ENCODE measurements around the gene BACH2. TPM values are rescaled to one million over a fixed set of nuclear protein-coding genes. Genes with fewer than 3 reads are reported as not detected.

The BACH2 gene
- total and polyA plus RNA-seq, 10 of the 15 experiments (the other 5 are each of a cell fraction or from before 2014, with no cell fraction given) = 0.03 to 0.28 (median 0.04) TPM; not detected in 3

GRCh38 chr6:89999945-90000825 lies 296.5 kb downstream of the BACH2 start:
- no peak for ATAC-seq
- ChIA-PET CTCF (interaction anchor here (1.1 kb wide), 1 partner anchor 12 kb away, joined by 3 read pairs; no protein-coding TSS in a partner anchor), POLR2A (no interaction called here)

More at GRCh38 chr6:89999945-90000825, 296.5 kb downstream of the BACH2 start:
- in situ Hi-C loops (cut with MboI) = no loop called here
- no peak overlapping the region for H3K9ac ChIP-seq (ENCODE audit: control insufficient read depth, insufficient read depth, low read length)
- 80% methylated on average over 8 of the region's 8 CpGs for WGBS (ENCODE audit: insufficient coverage, insufficient replicate concordance, low lambda C conversion rate, missing lambda C conversion rate)
- no peaks in the 10 kb centered on the region for H3K4me1 ChIP-seq (ENCODE audit: control insufficient read depth, insufficient read depth, low read length)
- H2AFZ ChIP-seq (ENCODE audit: control insufficient read depth, low read depth, low read length) = no peak overlapping the region
- H3K79me2 ChIP-seq (ENCODE audit: control insufficient read depth, insufficient read depth, low read length) = no peaks in the 10 kb centered on the region
- no peak overlapping the region for H3K4me3 ChIP-seq
- TF ChIP-seq NR2F1 (conservative IDR thresholded peaks at IDR 0.05) = no peak
- no peak for TF ChIP-seq SUZ12 (IDR thresholded peaks at IDR 0.05; ENCODE audit: unreplicated experiment)
- TF ChIP-seq HDAC6 (IDR thresholded peaks at IDR 0.05; ENCODE audit: unreplicated experiment) = no peak
- TF ChIP-seq ZNF217 (IDR thresholded peaks at IDR 0.05) = no peak
- no peak for TF ChIP-seq TAF1 (IDR thresholded peaks at IDR 0.05; ENCODE audit: borderline replicate concordance, low read depth, low read length)
- no peak for TF ChIP-seq USF1 (IDR thresholded peaks at IDR 0.05; ENCODE audit: borderline replicate concordance, extremely low read length, insufficient read depth, low read depth, low read length)
- TF ChIP-seq CHD2 (IDR thresholded peaks at IDR 0.05; ENCODE audit: borderline replicate concordance, low read depth, low read length) = no peak
- TF ChIP-seq YY1 (IDR thresholded peaks at IDR 0.05; ENCODE audit: low read depth, low read length) = no peak
- TF ChIP-seq ELK1 (IDR thresholded peaks at IDR 0.05; ENCODE audit: low read depth, low read length) = no peak
- no peak for TF ChIP-seq PBX3 (IDR thresholded peaks at IDR 0.05; ENCODE audit: insufficient replicate concordance, low read depth, low read length)
- TF ChIP-seq, protein P1, sequence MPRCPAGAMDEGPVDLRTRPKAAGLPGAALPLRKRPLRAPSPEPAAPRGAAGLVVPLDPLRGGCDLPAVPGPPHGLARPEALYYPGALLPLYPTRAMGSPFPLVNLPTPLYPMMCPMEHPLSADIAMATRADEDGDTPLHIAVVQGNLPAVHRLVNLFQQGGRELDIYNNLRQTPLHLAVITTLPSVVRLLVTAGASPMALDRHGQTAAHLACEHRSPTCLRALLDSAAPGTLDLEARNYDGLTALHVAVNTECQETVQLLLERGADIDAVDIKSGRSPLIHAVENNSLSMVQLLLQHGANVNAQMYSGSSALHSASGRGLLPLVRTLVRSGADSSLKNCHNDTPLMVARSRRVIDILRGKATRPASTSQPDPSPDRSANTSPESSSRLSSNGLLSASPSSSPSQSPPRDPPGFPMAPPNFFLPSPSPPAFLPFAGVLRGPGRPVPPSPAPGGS (IDR thresholded peaks at IDR 0.05; ENCODE audit: borderline replicate concordance, insufficient read depth, low read depth, low read length, poor library complexity, severe bottlenecking) = no peak
- H3K9me3 ChIP-seq (replicated peaks; ENCODE audit: control insufficient read depth, insufficient read depth, low read length) = no peaks in the 10 kb centered on the region
- no TSS peak for BruUV-seq (replicated peaks)
- intact Hi-C loops (cut with micrococcal nuclease; ENCODE audit: unreplicated experiment) = no loop called here
- no peak overlapping the region for H3K4me2 ChIP-seq (ENCODE audit: control insufficient read depth, insufficient read depth)
- RAD21 ChIA-PET (ENCODE audit: unreplicated experiment) = no interaction called here
- H3K27me3 ChIP-seq (replicated peaks in 1 of 2; ENCODE audit: control insufficient read depth in 2 of 2, insufficient read depth in 2 of 2, low read length in 1 of 2) = peaks cover 2 to 4% of the 10 kb centered on the region in 2 experiments; a peak in 2 of 4 replicates
- no peak for DNase-seq (ENCODE audit: low read depth, low spot score)
- no peaks in the 10 kb centered on the region; the same call in 1 of the 2 replicates for H4K20me1 ChIP-seq (ENCODE audit: control insufficient read depth, insufficient read depth)
- H3K36me3 ChIP-seq (ENCODE audit: control insufficient read depth in 2 of 2, insufficient read depth in 2 of 2, low read length in 1 of 2) = no peaks in the 10 kb centered on the region
- no peak overlapping the region for H3K27ac ChIP-seq (ENCODE audit: control insufficient read depth, insufficient read depth)
- SMC1A ChIA-PET (ENCODE audit: uncharacterized antibody, unreplicated experiment) = interaction anchor here (1.1 kb wide), 1 partner anchor 14 kb away, joined by 3 read pairs; no protein-coding TSS in a partner anchor
- no peak for FAIRE-seq
